ENCODE data around the gene SFMBT2.

GRCh38 chr10:7302930-7303557 lies 107.8 kb downstream of the SFMBT2 start:
- TF ChIP-seq YY1 (IDR thresholded peaks at IDR 0.05; ENCODE audit: low read depth) (no peak), ZBTB7A (IDR thresholded peaks at IDR 0.05; ENCODE audit: low read depth) (no peak), TEAD4 (IDR thresholded peaks at IDR 0.05) (no peak), EP300 (IDR thresholded peaks at IDR 0.05; ENCODE audit: borderline replicate concordance) (no peak), FOXM1 (IDR thresholded peaks at IDR 0.05; ENCODE audit: borderline replicate concordance, low read depth) (no peak), TCF12 (IDR thresholded peaks at IDR 0.05; ENCODE audit: low read depth) (no peak)

Measured in Ishikawa (cell line).